ENCODE data around the gene NKX6-2.

The NKX6-2 gene

GRCh38 chr10:132804785-132805426 lies 19.0 kb upstream of the NKX6-2 start:
- H3K27ac ChIP-seq (ENCODE audit: low read length) = no peak overlapping the region
- H3K9ac ChIP-seq (ENCODE audit: low read depth, low read length) = no peak overlapping the region
- no peaks in the 10 kb centered on the region for H3K27me3 ChIP-seq (ENCODE audit: insufficient read depth, low read length, poor library complexity)
- no peaks in the 10 kb centered on the region for H4K20me1 ChIP-seq (ENCODE audit: insufficient read depth, low read length)
- no peak overlapping the region for H2AFZ ChIP-seq (ENCODE audit: low read depth, low read length)
- H3K4me2 ChIP-seq (ENCODE audit: insufficient read depth, low read length) = no peak overlapping the region
- no peak for TF ChIP-seq EZH2 (IDR thresholded peaks at IDR 0.05; ENCODE audit: borderline replicate concordance, low read depth, low read length, severe bottlenecking)
- H3K9me3 ChIP-seq (ENCODE audit: insufficient read depth, low read length, severe bottlenecking) = no peaks in the 10 kb centered on the region
- DNase-seq = no peak
- H3K36me3 ChIP-seq (ENCODE audit: insufficient read depth, low read length) = no peaks in the 10 kb centered on the region
- no peak for ATAC-seq (ENCODE audit: insufficient read depth, low read depth)
- no peaks in the 10 kb centered on the region for H3K79me2 ChIP-seq (ENCODE audit: insufficient read depth, low read length)
- H3K4me3 ChIP-seq (ENCODE audit: low read depth in 1 of 2, low read length in 2 of 2) = no peak overlapping the region
- no peaks in the 10 kb centered on the region for H3K4me1 ChIP-seq (ENCODE audit: insufficient read depth, low read length)

GRCh38 chr10:132804287-132804686 lies 18.3 kb upstream of the NKX6-2 start:
- no peak overlapping the region for H3K9ac ChIP-seq (ENCODE audit: low read depth, low read length)
- H3K4me2 ChIP-seq (ENCODE audit: insufficient read depth, low read length) = no peak overlapping the region
- no peaks in the 10 kb centered on the region for H3K27me3 ChIP-seq (ENCODE audit: insufficient read depth, low read length, poor library complexity)
- no peak overlapping the region for H3K4me3 ChIP-seq (ENCODE audit: low read depth in 1 of 2, low read length in 2 of 2)
- TF ChIP-seq CTCF (IDR thresholded peaks at IDR 0.05; ENCODE audit: borderline replicate concordance, extremely low read depth, low read length, poor library complexity, severe bottlenecking) = no peak
- no peak for TF ChIP-seq EZH2 (IDR thresholded peaks at IDR 0.05; ENCODE audit: borderline replicate concordance, low read depth, low read length, severe bottlenecking)
- H3K79me2 ChIP-seq (ENCODE audit: insufficient read depth, low read length) = no peaks in the 10 kb centered on the region
- H3K36me3 ChIP-seq (ENCODE audit: insufficient read depth, low read length) = no peaks in the 10 kb centered on the region
- H4K20me1 ChIP-seq (ENCODE audit: insufficient read depth, low read length) = no peaks in the 10 kb centered on the region
- no peak overlapping the region for H3K27ac ChIP-seq (ENCODE audit: low read length)
- ATAC-seq (ENCODE audit: insufficient read depth, low read depth) (no peak), DNase-seq (no peak)
- no peak overlapping the region for H2AFZ ChIP-seq (ENCODE audit: low read depth, low read length)
- H3K9me3 ChIP-seq (ENCODE audit: insufficient read depth, low read length, severe bottlenecking) = no peaks in the 10 kb centered on the region
- H3K4me1 ChIP-seq (ENCODE audit: insufficient read depth, low read length) = no peaks in the 10 kb centered on the region

- Histone ChIP-seq H3K27me3 (ENCODE audit: insufficient read depth, low read length, poor library complexity) (no peaks in the 10 kb centered on the region), H3K27ac (ENCODE audit: low read length) (no peak overlapping the region), H3K4me3 (ENCODE audit: low read depth in 1 of 2, low read length in 2 of 2) (no peak overlapping the region), H3K4me1 (ENCODE audit: insufficient read depth, low read length) (no peaks in the 10 kb centered on the region), H4K20me1 (ENCODE audit: insufficient read depth, low read length) (no peaks in the 10 kb centered on the region), H3K36me3 (ENCODE audit: insufficient read depth, low read length) (no peaks in the 10 kb centered on the region), H2AFZ (ENCODE audit: low read depth, low read length) (no peak overlapping the region), H3K4me2 (ENCODE audit: insufficient read depth, low read length) (no peak overlapping the region), H3K9me3 (ENCODE audit: insufficient read depth, low read length, severe bottlenecking) (no peaks in the 10 kb centered on the region), H3K79me2 (ENCODE audit: insufficient read depth, low read length) (no peaks in the 10 kb centered on the region), H3K9ac (ENCODE audit: low read depth, low read length) (no peak overlapping the region)
- TF ChIP-seq CTCF (IDR thresholded peaks at IDR 0.05; ENCODE audit: borderline replicate concordance, extremely low read depth, low read length, poor library complexity, severe bottlenecking) (no peak), EZH2 (IDR thresholded peaks at IDR 0.05; ENCODE audit: borderline replicate concordance, low read depth, low read length, severe bottlenecking) (no peak)
- DNase-seq (no peak), ATAC-seq (ENCODE audit: insufficient read depth, low read depth) (no peak)
Measured at GRCh38 chr10:132803416-132804210, 17.7 kb upstream of the NKX6-2 start.

- no peak overlapping the region for H3K9ac ChIP-seq (ENCODE audit: low read depth, low read length)
- no peak overlapping the region for H3K27ac ChIP-seq (ENCODE audit: low read length)
- H3K9me3 ChIP-seq (ENCODE audit: insufficient read depth, low read length, severe bottlenecking) = no peaks in the 10 kb centered on the region
- H4K20me1 ChIP-seq (ENCODE audit: insufficient read depth, low read length) = no peaks in the 10 kb centered on the region
- H3K79me2 ChIP-seq (ENCODE audit: insufficient read depth, low read length) = no peaks in the 10 kb centered on the region
- no peaks in the 10 kb centered on the region for H3K27me3 ChIP-seq (ENCODE audit: insufficient read depth, low read length, poor library complexity)
- DNase-seq (no peak), ATAC-seq (ENCODE audit: insufficient read depth, low read depth) (no peak)
- no peak overlapping the region for H2AFZ ChIP-seq (ENCODE audit: low read depth, low read length)
- no peak overlapping the region for H3K4me2 ChIP-seq (ENCODE audit: insufficient read depth, low read length)
- H3K36me3 ChIP-seq (ENCODE audit: insufficient read depth, low read length) = no peaks in the 10 kb centered on the region
- TF ChIP-seq EZH2 (IDR thresholded peaks at IDR 0.05; ENCODE audit: borderline replicate concordance, low read depth, low read length, severe bottlenecking) = no peak
- no peak for TF ChIP-seq CTCF (IDR thresholded peaks at IDR 0.05; ENCODE audit: borderline replicate concordance, extremely low read depth, low read length, poor library complexity, severe bottlenecking)
- H3K4me3 ChIP-seq (ENCODE audit: low read depth in 1 of 2, low read length in 2 of 2) = no peak overlapping the region
- H3K4me1 ChIP-seq (ENCODE audit: insufficient read depth, low read length) = no peaks in the 10 kb centered on the region
Measured at GRCh38 chr10:132802694-132803320, 16.9 kb upstream of the NKX6-2 start.
